Aorta (tissue), 5 donors: ENCODE results near the gene PSMF1. TPM values are rescaled to one million over a fixed set of nuclear protein-coding genes. Genes with fewer than 3 reads are reported as not detected.

Experiments
- ATAC-seq: fragments of 200-7000 bp; cut with Tn5 transposase; one replicate; pipeline ENCODE4 v1.9.1; 2022; ENCODE audit warnings: moderate library complexity; ENCODE audit not compliant: low FRiP score
- DNase-seq, 2 donors: peaks; one replicate each; pipeline ENCODE4 v3.0.0-alpha.2; 2020
- H3K27ac ChIP-seq, 2 donors: one replicate each; pipeline ENCODE4 v1.5.1; 2013; ENCODE audit warnings: low read length in 2 of 2, mild to moderate bottlenecking in 2 of 2, moderate library complexity in 2 of 2, control low read depth in 1 of 2, inconsistent platforms in 1 of 2, low read depth in 1 of 2
- H3K27me3 ChIP-seq, 2 donors: one replicate each; pipeline ENCODE4 v1.6.1; 2013; ENCODE audit warnings: control low read depth in 1 of 2, low read length in 1 of 2, mild to moderate bottlenecking in 1 of 2, moderate library complexity in 1 of 2; ENCODE audit not compliant: insufficient read depth in 2 of 2, control insufficient read depth in 1 of 2
- H3K36me3 ChIP-seq, 2 donors: one replicate each; pipeline ENCODE4 v1.6.1; 2013; ENCODE audit warnings: control low read depth in 1 of 2, low read length in 1 of 2, mild to moderate bottlenecking in 1 of 2; ENCODE audit not compliant: insufficient read depth in 2 of 2, control insufficient read depth in 1 of 2
- H3K4me1 ChIP-seq, 2 donors: one replicate each; pipeline ENCODE4 v1.6.1; 2013; ENCODE audit warnings: low read length in 2 of 2, control low read depth in 1 of 2, mild to moderate bottlenecking in 1 of 2, moderate library complexity in 1 of 2; ENCODE audit not compliant: insufficient read depth in 2 of 2, control insufficient read depth in 1 of 2
- H3K4me3 ChIP-seq, 2 donors: one replicate each; pipeline ENCODE4 v1.5.1; 2013; ENCODE audit warnings: low read length in 2 of 2, control low read depth in 1 of 2, mild to moderate bottlenecking in 1 of 2
- H3K9me3 ChIP-seq: one replicate; pipeline ENCODE4 v1.6.1; 2013; ENCODE audit warnings: mild to moderate bottlenecking, low read length; ENCODE audit not compliant: control insufficient read depth
- WGBS, 2 donors: extraction: QIAGEN DNeasy Blood & Tissue Kit; methylation state at CpG; one replicate each; pipeline ENCODE4 v1.1.7; 2013; 5-methylcytosine and 5-hydroxymethylcytosine counted together
- intact Hi-C, 2 donors: fragments of 100-400 bp; cut with DNase I; formaldehyde crosslinking; loops; one replicate each; pipeline versions ENCODE4 v1.14.2 to v1.15.0; 2022
- polyA plus RNA-seq, 2 donors: library from polyadenylated mRNA; stranded (reverse); fragments of 200-250 nt; gene quantifications; one replicate each; pipeline ENCODE4 v1.2.3, GENCODE V29; 2013
- total RNA-seq, 2 donors: library from RNA; stranded (reverse); fragmentation: NEBNext Ultra II Directional; extraction: Animal tissue kit (Norgen Biotek cat#: 25700); gene quantifications; one replicate each; pipeline ENCODE4 v1.2.1, GENCODE V29; 2021
- donor health status: healthy with polysubstance abuse.
- donor health status: Bipolar disorder and iron deficiency.
- donor health status: DM: no; HTN: no; CAD: no.
- donor health status: DM: no; HTN: no; CAD: no.
- donor health status: DM: yes; HTN: yes; CAD: no.

PSMF1 gene
- total and polyA plus RNA-seq, 4 donors = 39.3 to 105 (median 83.8) TPM

- H3K36me3 ChIP-seq = peaks cover 3 to 29% of the 10 kb centered on the region in 2 donors
- ATAC-seq = no peak
- no peaks in the 10 kb centered on the region for H3K4me1 ChIP-seq
- H3K9me3 ChIP-seq = no peaks in the 10 kb centered on the region
- no peak for DNase-seq
- intact Hi-C loops = no loop called here
- H3K27ac ChIP-seq = no peak overlapping the region
- no peaks in the 10 kb centered on the region for H3K27me3 ChIP-seq
- no peak overlapping the region for H3K4me3 ChIP-seq
- 95 to 99% methylated on average over 7 of the region's 7 CpGs for WGBS, 2 donors
These were observed 46.5 kb downstream of the PSMF1 start for GRCh38 chr20:1164871-1165270.

- Histone ChIP-seq H3K4me1 (no peaks in the 10 kb centered on the region), H3K9me3 (no peaks in the 10 kb centered on the region), H3K4me3 (no peak overlapping the region), H3K27me3 (no peaks in the 10 kb centered on the region), H3K36me3 (peaks cover 3 to 31% of the 10 kb centered on the region in 2 donors), H3K27ac (no peak overlapping the region)
- ATAC-seq = no peak
- 89 to 91% methylated on average over 1 of the region's 1 CpG for WGBS, 2 donors
- intact Hi-C loops = no loop called here
- DNase-seq = no peak
These were observed 47.1 kb downstream of the PSMF1 start for GRCh38 chr20:1165521-1165920.

- peaks cover 6 to 28% of the 10 kb centered on the region in 2 donors for H3K36me3 ChIP-seq
- intact Hi-C loops = no loop called here
- H3K4me1 ChIP-seq = no peaks in the 10 kb centered on the region
- H3K27ac ChIP-seq = no peak overlapping the region
- DNase-seq (no peak), ATAC-seq (no peak)
- H3K4me3 ChIP-seq = no peak overlapping the region
- no peaks in the 10 kb centered on the region for H3K9me3 ChIP-seq
- H3K27me3 ChIP-seq = no peaks in the 10 kb centered on the region
- 96% methylated on average over 9 of the region's 9 CpGs for WGBS, 2 donors
These were observed 47.5 kb downstream of the PSMF1 start for GRCh38 chr20:1165941-1166340.

DNA sequence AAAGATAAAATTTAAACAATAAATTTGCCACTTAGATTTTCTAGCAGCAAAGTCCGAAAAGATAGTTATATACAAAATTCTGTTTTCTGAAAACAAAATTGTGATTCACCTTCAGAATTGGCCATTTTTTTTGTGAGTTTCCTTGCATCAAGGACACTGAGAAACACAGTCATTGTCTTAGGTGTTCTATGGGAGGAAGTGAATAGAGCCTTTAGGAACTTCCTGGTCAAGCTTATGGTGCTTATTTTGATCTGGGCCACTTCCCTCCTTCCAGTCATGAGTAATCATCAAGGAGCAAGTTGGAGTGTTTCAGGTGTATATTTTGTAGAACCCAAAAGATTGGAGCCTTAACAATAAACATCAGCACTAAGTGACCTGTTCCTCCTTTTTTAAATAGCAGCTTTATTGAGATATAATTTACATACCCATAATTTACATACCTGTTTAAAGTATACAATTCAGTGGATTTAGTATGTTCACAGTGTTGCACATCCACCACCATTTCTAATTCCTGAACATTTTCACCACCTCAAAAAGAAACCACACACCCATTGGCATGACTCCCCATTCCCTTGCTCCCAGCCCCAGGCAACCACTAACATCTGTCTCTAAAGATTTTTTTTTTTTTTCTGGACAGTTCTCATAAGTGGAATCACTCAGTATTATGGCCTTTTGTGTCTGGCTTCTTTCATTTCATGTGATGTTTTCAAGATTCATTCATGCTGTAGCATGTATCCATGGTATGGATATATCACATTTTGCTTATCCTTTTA, 48.7 kb downstream of the PSMF1 start:
- Histone ChIP-seq H3K4me3 (no peak overlapping the region), H3K27me3 (no peaks in the 10 kb centered on the region), H3K27ac (no peak overlapping the region), H3K36me3 (peaks cover 6 to 24% of the 10 kb centered on the region in 2 donors), H3K9me3 (no peaks in the 10 kb centered on the region), H3K4me1 (no peaks in the 10 kb centered on the region)
- DNase-seq (no peak), ATAC-seq (no peak)
- 95 to 100% methylated on average over 1 of the region's 1 CpG for WGBS, 2 donors
- intact Hi-C loops = no loop called here

GRCh38 chr20:1169224-1169623, 50.8 kb downstream of the PSMF1 start:
- intact Hi-C loops = no loop called here
- Histone ChIP-seq H3K27ac (no peak overlapping the region), H3K9me3 (no peaks in the 10 kb centered on the region), H3K4me1 (no peaks in the 10 kb centered on the region), H3K27me3 (no peaks in the 10 kb centered on the region), H3K36me3 (peaks cover 6 to 15% of the 10 kb centered on the region in 2 donors), H3K4me3 (no peak overlapping the region)
- DNase-seq (no peak), ATAC-seq (no peak)
- WGBS, 2 donors = 92 to 95% methylated on average over 5 of the region's 5 CpGs

- Histone ChIP-seq H3K27me3 (no peaks in the 10 kb centered on the region), H3K4me1 (no peaks in the 10 kb centered on the region), H3K9me3 (no peaks in the 10 kb centered on the region), H3K27ac (no peak overlapping the region), H3K36me3 (peaks cover 3 to 6% of the 10 kb centered on the region in 2 donors), H3K4me3 (no peak overlapping the region)
- ATAC-seq = no peak
- intact Hi-C loops = no loop called here
- WGBS, 2 donors = 41 to 48% methylated on average over 4 of the region's 4 CpGs
- DNase-seq = no peak
These were observed 53.2 kb downstream of the PSMF1 start for GRCh38 chr20:1171461-1172093.

- H3K4me1 ChIP-seq = no peaks in the 10 kb centered on the region
- peaks cover 3 to 6% of the 10 kb centered on the region in 2 donors for H3K36me3 ChIP-seq
- DNase-seq = no peak
- WGBS, 2 donors = 77 to 81% methylated on average over 4 of the region's 4 CpGs
- ATAC-seq = no peak
- H3K27me3 ChIP-seq = no peaks in the 10 kb centered on the region
- H3K9me3 ChIP-seq = no peaks in the 10 kb centered on the region
- intact Hi-C loops = no loop called here
- H3K27ac ChIP-seq = no peak overlapping the region
- no peak overlapping the region for H3K4me3 ChIP-seq
These were observed 55.3 kb downstream of the PSMF1 start for GRCh38 chr20:1173698-1174097.

GRCh38 chr20:1174787-1175186, 56.4 kb downstream of the PSMF1 start:
- H3K4me1 ChIP-seq = no peaks in the 10 kb centered on the region
- no peak for DNase-seq
- H3K27ac ChIP-seq = no peak overlapping the region
- no peak for ATAC-seq
- H3K36me3 ChIP-seq = peaks cover 2 to 3% of the 10 kb centered on the region in 2 donors
- H3K4me3 ChIP-seq = no peak overlapping the region
- no peaks in the 10 kb centered on the region for H3K27me3 ChIP-seq
- WGBS, 2 donors = 86 to 87% methylated on average over 8 of the region's 8 CpGs
- intact Hi-C loops = no loop called here
- no peaks in the 10 kb centered on the region for H3K9me3 ChIP-seq

GRCh38 chr20:1177680-1178079, 59.3 kb downstream of the PSMF1 start:
- H3K36me3 ChIP-seq = no peaks in the 10 kb centered on the region
- ATAC-seq = no peak
- WGBS, 2 donors = 77 to 84% methylated on average over 5 of the region's 5 CpGs

More at GRCh38 chr20:1177680-1178079, 59.3 kb downstream of the PSMF1 start:
- H3K27me3 ChIP-seq = no peaks in the 10 kb centered on the region
- H3K4me1 ChIP-seq = no peaks in the 10 kb centered on the region
- H3K4me3 ChIP-seq = no peak overlapping the region
- no peak overlapping the region for H3K27ac ChIP-seq
- intact Hi-C loops = no loop called here
- no peak for DNase-seq
- no peaks in the 10 kb centered on the region for H3K9me3 ChIP-seq
